NCI-H1930 (cell line): ENCODE measurements around the gene UBALD2.

ENCODE experiments used
- DNase-seq, 2 experiments: peaks; one replicate each; lab custom pipeline; 2025; lab: John Stamatoyannopoulos, UW

Gene UBALD2

GRCh38 chr17:76318586-76318985, 53.4 kb downstream of the UBALD2 start:
- no peak for DNase-seq
